ENCODE measurements around the gene JAKMIP2.
"Not testable (repeated sequence)": the region's sequence is repeated elsewhere in the genome, so short reads cannot be mapped to it uniquely, and the experiment has no call there.

The JAKMIP2 gene

GRCh38 chr5:147619281-147619878, 163.1 kb downstream of the JAKMIP2 start:
- in situ Hi-C loops (cut with MboI; ENCODE audit: low sequenced_read_pairs): no loop called here

GRCh38 chr5:147617711-147618350, 164.7 kb downstream of the JAKMIP2 start:
- in situ Hi-C loops (cut with MboI; ENCODE audit: low sequenced_read_pairs): no loop called here

DNA sequence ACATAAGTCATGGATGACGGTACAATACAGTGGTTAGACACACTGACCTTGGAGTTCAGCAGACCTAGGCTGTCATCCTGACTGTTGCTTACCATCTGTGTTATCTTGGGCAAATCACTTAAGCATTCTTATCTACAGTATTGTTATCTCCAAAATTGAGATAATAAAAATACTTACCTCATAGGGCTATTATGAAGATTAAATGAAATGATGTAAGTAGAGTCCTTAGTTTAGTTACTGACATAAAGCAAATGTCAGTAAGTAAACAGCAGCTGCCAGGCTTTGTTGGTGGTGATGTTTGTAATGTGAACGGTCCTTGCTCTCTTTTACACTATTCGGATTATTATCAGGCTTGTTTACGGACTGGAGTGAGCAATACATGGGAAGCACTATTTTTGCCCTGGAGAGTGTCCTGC, 165.3 kb downstream of the JAKMIP2 start:
- in situ Hi-C loops (cut with MboI; ENCODE audit: low sequenced_read_pairs): no loop called here

DNA sequence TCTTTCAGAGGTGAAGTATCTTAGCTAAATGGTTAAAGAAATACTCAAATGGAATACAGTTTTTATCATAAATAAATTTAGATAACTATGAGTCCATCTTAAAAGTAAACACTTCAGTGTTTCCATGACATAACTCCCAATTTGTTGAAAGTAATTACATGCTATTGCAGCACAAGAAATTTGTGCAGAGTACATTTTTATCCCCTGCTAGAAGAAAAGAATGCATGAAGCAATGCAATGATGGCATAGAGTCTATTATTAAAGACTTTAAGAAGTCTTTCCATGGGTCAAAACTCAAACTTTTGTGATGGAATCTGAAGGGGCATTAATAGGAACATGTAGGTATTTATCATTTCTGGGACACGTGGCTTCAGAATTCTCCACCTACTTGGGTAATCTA, 166.1 kb downstream of the JAKMIP2 start:
- in situ Hi-C loops (cut with MboI; ENCODE audit: low sequenced_read_pairs): no loop called here

GRCh38 chr5:147613359-147613758, 169.2 kb downstream of the JAKMIP2 start:
- in situ Hi-C loops (cut with MboI; ENCODE audit: low sequenced_read_pairs): no loop called here

DNA sequence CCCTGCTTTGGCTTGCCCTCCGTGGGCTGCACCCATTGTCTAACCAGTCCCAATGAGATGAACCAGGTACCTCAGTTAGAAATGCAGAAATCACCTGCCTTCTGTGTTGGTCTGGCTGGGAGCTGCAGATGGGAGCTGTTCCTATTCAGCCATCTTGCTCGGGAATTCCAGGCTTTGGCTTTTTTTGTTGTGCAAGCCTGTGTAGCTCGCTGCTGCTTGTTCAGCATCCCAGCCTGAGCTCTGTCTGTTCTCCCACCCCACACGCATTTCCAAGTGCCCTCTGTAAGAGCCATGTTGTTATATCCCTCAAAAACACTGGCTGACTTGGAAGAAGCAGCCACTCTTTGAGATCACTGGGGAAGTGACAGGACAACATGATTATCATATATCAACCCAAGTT, 171.0 kb downstream of the JAKMIP2 start:
- in situ Hi-C loops (cut with MboI; ENCODE audit: low sequenced_read_pairs): no loop called here

DNA sequence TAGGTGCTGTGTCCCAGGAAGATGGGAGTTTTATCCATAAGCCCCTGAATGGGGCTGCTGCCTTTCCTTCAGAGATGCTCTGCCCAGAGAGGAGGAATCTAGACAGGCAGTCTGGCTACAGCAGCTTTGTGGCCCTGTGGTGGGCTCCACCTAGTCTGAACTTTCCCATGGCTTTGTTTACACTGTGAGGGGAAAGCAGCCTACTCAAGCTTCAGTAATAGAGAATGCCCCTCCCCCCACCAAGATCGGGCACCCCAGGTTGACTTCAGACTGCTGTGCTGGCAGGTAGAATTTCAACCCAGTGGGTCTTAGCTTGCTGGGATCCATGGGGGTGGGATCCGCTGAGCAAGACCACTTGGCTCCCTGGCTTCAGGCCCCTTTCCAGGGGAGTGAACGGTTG, 171.7 kb downstream of the JAKMIP2 start:
- in situ Hi-C loops (cut with MboI; ENCODE audit: low sequenced_read_pairs): no loop called here

DNA sequence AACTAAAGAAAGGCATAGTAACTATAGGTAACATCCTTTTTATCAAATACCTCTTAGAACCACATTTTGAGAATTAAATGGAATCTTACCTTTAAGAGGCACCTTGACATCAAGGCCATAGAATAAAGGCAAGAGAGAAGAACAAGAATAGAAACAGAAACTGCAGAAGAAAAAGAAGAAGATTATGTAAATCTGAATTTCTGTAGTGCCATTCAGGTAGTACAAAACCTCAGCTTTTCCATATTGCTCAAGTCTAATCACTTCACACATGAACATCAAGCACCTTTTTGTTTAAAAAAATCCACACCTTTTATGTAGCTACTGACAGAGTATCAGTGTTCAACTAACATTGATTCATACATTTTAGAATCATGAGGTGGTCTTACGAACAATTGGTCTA, 180.9 kb downstream of the JAKMIP2 start:
- in situ Hi-C loops (cut with MboI; ENCODE audit: low sequenced_read_pairs): no loop called here

- in situ Hi-C loops (cut with MboI; ENCODE audit: low sequenced_read_pairs): no loop called here
Observed at GRCh38 chr5:147591120-147591519, 191.4 kb downstream of the JAKMIP2 start.

- in situ Hi-C loops (cut with MboI; ENCODE audit: low sequenced_read_pairs): no loop called here
Observed at GRCh38 chr5:147590096-147590495, 192.4 kb downstream of the JAKMIP2 start.

GRCh38 chr5:147586832-147587231, 195.7 kb downstream of the JAKMIP2 start:
- in situ Hi-C loops (cut with MboI; ENCODE audit: low sequenced_read_pairs): no loop called here

DNA sequence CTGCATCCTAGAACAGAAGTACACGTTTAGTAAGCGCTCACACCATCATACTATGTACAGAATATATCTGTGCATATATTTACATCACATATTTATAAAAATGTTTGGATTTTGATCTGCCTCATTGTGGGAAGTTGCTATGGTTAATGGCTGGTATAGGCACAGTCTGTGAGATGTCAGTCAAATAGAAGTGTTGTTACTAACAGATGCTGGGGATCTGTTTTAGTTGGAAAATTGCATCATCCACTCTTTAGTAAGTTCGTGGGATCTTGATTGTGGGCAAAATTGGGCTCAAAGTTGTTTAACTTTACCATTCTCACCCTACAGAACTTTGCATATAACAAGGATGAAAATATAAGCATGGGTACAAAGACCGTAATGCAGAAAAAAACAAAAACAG, 196.3 kb downstream of the JAKMIP2 start:
- in situ Hi-C loops (cut with MboI; ENCODE audit: low sequenced_read_pairs): no loop called here

- in situ Hi-C loops (cut with MboI; ENCODE audit: low sequenced_read_pairs): not testable (repeated sequence)
Observed at GRCh38 chr5:147582272-147582671, 200.3 kb downstream of the JAKMIP2 start.

DNA sequence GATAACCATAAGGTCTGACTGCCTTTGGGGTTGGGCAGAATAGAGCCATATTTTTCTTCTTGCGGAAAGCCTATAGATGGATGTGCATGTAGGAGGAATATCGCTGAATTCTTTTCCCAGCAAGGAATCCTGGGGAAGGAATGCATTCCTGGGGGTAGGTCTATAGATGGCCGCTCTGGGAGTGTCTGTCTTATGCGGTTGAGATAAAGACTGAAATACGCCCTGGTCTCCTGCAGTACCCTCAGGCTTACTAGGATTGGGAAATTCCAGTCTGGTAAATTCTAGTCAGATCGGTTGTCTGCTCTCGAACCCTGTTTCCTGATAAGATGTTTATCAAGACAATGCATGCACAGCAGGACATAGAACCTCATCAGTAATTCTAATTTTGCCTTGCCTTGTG, 202.1 kb downstream of the JAKMIP2 start:
- in situ Hi-C loops (cut with MboI; ENCODE audit: low sequenced_read_pairs): not testable (repeated sequence)

- in situ Hi-C loops (cut with MboI; ENCODE audit: low sequenced_read_pairs): no loop called here
Observed at GRCh38 chr5:147578228-147579024, 204.1 kb downstream of the JAKMIP2 start.

DNA sequence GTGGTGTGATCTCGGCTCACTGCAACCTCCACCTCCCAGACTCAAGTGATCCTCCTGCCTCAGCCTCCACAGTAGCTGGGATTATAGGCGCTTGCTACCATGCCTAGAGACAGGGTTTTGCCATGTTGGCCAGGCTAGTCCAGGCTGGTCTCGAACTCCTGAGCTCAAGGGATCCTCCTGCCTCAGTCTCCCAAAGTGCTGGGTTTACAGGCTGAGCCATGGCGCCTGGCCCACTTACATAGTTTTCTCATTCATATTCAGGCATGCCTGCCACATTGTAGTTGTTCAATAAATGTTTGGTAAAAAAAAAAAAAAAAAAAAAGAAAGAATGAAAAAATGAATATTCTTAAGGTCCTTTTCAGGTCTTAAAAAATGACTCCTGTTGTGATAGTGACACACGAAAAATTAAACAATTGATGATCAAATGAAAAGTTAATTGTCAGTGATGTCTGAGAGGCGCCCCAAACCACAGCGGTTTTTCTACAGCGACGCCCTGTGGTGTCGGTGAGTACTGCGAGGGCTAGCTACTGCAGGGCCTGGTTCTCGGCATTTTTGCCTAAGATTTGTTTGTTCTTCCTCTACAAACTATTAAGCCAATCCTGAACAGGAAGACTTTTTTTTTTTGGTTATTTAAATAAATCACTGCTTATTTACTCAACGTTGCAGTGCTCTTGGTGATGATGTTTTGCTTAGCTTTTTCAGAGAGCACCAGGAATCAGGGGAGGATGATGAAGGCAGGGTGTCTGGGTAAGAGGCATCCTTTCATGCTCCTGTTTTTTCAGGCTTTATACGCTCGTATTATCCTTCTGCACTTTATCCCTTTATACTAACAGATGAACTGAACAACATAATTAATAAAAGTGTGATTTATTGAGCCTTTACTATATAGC, 205.6 kb downstream of the JAKMIP2 start:
- in situ Hi-C loops (cut with MboI; ENCODE audit: low sequenced_read_pairs): no loop called here

DNA sequence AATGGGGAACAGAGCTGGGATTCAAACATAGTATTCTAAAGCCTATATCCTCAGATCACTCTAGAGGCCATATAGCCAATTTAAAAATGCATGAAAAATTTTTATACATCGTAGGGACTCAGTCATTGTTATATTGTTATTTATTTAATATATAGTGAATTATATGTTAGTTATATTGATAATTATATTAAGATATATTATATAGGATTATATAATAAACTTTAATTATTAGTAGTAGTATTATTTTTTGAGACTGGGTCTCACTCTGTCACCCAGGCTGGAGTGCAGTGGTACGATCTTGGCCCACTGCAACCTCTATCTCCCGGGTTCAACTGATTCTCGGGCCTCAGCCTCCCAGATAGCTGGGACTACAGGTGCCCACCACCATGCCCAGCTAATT, 206.9 kb downstream of the JAKMIP2 start:
- in situ Hi-C loops (cut with MboI; ENCODE audit: low sequenced_read_pairs): no loop called here

- in situ Hi-C loops (cut with MboI; ENCODE audit: low sequenced_read_pairs): no loop called here
Observed at GRCh38 chr5:147573211-147573610, 209.3 kb downstream of the JAKMIP2 start.

- in situ Hi-C loops (cut with MboI; ENCODE audit: low sequenced_read_pairs): no loop called here
Observed at GRCh38 chr5:147568710-147569406, 213.7 kb downstream of the JAKMIP2 start.

DNA sequence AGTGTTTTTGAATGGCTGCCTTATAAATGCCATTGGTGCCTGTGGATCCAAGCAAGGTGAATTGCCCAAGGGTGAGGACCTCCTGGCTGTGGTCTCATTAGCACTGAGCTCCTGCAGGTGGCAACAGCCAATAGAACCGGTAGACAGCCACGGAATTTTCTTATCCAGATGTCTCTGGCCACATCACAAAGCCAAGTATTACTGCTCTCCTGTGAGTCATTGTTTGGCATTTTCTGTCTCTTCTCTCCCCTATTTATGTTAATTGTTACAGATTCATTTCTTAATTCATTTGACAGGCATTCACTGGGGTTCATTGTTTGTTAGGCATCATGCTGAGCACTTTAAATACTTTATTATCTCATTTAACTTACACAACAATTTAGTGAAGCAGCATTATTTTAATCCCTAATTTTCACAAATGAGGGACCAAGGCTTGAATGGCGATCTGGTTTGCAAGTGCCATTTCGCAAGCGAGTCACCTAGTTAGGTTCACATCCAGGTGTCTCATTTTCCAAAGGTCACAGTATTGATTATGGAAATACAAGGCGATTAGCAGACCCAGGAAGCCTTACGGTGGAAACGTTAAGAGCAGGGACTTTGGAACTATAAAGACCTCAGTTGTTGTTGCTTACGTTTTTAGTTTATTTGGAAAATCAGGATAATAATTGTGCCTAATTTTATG, 214.5 kb downstream of the JAKMIP2 start:
- in situ Hi-C loops (cut with MboI; ENCODE audit: low sequenced_read_pairs): no loop called here
